ENCODE measurements around the gene RCAN2.

GRCh38 chr6:46501136-46502089 lies 10.2 kb upstream of the RCAN2 start:
- no peak for TF ChIP-seq CTCF (IDR thresholded peaks at IDR 0.05)
- no peak for TF ChIP-seq POLR2A (IDR thresholded peaks at IDR 0.05)

Data from heart left ventricle (tissue), 13 donors.